NCI-H2107 (cell line): Measurements from ENCODE around the gene CUEDC1.
"Not testable (repeated sequence)": the region's sequence is repeated elsewhere in the genome, so short reads cannot be mapped to it uniquely, and the experiment has no call there.

ENCODE experiments used
- DNase-seq: peaks from one replicate; lab custom pipeline; 2025; lab: John Stamatoyannopoulos, UW

Gene CUEDC1

GRCh38 chr17:57859601-57860413 is 95.4 kb downstream of the CUEDC1 start:
- no peak for DNase-seq

DNA sequence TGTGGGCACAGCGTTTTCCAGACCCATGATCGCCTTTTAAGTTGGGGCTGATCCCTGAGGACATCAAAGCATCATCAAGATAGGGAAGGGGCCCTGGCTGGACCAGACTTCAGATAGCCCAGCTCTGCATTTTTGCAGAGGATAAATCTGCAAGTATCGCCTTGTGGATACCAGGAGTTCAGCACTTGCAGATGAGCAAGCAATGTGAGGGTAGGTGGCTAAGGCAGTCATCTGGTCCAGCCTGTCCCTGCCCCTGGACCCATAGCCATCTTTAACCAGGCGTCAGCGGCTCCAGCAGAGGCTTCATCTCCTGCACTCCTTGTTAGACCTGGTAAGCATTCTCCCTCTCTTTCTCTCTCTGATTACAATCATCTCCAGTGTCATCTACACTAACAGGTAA is 96.4 kb downstream of the CUEDC1 start:
- no peak for DNase-seq

GRCh38 chr17:57856792-57857620 is 98.2 kb downstream of the CUEDC1 start:
- DNase-seq, result no peak

DNA sequence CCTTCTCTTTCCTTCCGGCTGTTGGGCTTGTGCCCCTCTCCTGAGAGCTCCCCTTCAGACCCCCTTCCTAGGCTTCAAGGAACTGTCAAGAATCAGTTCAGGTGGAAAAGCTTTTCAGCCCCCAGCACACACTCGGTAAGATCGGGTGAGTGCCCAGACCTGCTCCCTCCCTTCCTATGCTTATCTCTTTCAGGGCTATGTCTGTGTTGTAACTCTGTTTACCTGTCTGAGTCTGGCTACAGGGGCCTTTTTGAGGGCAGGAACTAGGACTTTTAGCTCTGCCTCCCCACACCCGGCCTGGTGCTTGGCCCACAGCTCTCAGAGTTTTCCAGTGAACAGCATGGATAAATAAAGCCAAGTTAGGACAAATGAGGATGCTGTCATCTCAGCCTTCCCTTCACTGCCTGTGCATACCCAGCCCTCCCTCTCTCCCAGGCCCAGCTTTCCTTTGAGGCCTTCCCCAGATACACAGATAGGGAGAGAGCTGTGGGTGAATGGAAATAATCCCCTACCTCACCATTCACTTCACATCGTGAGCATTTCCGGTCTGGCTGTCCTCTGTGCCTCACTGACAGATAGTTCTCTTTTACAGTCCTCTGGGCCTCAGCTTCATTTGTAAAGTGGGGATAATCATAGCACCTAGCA is 99.7 kb downstream of the CUEDC1 start:
- DNase-seq, result no peak

DNA sequence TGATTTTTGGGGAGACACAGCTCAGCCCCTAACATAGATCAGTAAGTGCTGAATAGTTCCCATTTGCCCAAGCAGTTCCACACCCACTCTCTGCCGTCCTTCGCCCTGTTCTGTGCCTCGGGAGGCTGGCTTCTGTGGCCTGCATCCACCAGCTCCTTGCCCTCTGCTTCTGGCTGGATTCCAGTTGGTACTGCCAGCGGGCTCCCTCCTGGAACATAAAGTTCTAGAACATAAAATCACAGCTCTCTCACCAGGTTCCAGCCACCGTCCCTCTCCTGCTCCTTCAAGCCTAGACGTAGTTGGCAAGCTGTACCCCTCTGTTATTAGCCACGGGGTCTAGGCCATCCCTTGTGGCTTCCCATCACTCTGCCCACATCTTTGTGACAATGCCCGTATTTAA is 101.5 kb downstream of the CUEDC1 start:
- no peak for DNase-seq

DNA sequence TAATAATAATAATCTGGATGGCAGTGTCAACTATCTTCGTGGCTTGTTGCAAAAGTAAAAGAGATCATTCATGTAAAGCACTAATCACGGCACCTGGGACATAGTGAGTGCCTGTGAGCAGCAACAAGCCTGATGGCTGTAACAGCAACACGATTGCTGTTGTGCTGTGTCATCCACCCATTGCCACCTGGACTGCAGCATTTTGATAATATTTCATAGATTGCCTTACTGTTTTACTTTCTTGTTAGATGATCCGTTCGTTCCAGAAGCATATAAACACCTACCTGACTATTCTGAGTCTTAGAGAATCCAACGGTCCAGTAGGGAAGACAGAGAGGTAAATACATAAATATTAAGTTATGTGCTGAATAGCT is 102.3 kb downstream of the CUEDC1 start:
- DNase-seq, result no peak

DNA sequence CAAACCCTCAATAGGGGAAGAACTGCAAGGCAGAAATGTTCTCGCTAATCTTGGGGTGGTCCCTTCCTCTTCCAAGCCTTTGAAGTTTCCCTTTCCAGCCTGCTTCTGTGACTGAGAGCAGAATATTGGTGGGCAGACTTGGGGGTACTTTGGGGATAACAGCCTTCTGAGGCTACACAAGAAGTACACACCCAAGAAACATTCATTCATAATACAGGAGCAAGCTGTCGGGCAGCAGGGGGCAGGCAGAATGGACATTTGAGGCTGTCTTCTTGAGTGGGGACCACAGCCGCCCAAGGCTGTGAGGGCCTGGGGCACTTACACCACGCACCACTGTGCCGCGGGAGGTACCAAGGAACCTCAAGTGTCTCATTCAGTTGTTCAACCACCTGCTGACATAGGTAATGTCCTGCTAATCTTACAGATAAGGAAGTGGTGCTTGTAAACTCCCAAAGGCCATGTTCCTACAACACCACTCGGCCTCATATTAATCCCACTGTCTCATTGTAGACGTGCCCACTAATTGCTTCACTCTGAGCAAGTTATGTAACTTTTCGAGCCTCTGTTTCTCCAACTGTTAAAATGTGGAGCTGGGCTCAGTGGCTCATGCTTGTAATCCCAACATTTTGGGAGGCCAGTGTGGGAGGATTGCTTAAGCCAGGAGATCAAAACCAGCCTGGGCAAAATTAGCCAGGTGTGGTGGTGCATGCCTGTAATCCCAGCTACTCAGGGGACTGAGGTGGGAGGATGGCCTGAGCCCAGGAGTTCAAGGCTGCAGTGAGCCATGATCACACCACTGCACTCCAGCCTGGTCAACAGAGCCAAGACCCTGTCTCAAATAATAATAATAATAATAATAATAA is 102.9 kb downstream of the CUEDC1 start:
- no peak for DNase-seq

- DNase-seq, result peak; percentile 97
Measured at GRCh38 chr17:57849874-57850754, 105.1 kb downstream of the CUEDC1 start, which contains the start of gene MRPS23. Gene MRPS23 (minus strand): TSS chr17:57850044. CDS start chr17:57850010, 34 bp downstream.

DNA sequence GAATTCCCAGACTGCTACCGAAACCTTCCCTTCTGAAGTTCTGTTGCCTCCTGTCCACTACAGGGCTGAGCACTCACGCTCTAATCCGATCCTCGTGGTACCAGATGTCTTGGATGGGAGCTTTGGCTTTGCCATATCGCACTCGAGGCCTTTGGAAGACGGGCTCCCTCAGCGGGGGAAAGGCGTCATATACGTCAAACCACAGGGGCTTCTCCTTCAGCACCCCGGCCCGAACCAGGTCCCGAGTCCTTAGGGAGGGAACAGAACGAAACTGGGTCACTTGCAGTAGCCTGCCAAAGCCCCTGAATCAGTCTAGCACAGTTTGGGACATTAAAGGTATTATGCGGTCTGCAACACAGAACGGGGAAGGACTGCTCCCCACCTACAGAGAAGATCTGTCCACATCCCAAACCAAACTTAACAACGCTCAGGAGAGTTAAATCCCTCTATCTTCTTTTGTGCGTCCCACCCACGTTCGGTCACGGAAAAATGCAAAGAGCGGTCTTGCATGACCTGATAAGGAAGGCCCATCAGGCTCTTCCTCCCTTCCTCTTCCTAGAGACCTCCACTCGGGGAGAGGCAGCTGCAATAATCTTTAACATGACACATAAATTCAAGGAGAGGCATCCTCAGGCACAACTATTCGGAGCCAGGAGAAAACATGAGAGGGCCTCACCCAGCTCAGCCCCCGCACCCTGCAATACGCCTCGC is 105.9 kb downstream of the CUEDC1 start:
- no peak for DNase-seq

GRCh38 chr17:57846056-57846945 is 108.9 kb downstream of the CUEDC1 start:
- not testable (repeated sequence) for DNase-seq

DNA sequence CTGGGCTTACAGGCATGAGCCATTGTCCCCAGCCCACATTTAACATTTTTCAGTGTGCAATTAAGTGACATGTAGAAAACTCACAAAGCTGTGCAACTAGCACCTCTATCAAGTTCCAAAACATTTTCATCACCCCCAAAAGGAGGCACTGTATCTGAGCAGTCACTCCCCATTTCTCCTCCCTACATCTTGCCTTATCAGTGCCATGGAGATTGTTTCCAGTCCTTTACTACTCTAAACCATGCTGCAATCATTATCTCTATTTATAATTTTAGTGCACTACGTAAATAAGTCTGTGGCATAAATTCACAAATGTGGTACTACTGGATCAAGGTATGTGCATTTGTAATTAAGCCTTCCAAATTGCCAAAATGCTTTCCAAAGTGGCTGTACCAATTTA is 112.9 kb downstream of the CUEDC1 start:
- no peak for DNase-seq

GRCh38 chr17:57839571-57839923 is 115.7 kb downstream of the CUEDC1 start:
- DNase-seq, result no peak

DNA sequence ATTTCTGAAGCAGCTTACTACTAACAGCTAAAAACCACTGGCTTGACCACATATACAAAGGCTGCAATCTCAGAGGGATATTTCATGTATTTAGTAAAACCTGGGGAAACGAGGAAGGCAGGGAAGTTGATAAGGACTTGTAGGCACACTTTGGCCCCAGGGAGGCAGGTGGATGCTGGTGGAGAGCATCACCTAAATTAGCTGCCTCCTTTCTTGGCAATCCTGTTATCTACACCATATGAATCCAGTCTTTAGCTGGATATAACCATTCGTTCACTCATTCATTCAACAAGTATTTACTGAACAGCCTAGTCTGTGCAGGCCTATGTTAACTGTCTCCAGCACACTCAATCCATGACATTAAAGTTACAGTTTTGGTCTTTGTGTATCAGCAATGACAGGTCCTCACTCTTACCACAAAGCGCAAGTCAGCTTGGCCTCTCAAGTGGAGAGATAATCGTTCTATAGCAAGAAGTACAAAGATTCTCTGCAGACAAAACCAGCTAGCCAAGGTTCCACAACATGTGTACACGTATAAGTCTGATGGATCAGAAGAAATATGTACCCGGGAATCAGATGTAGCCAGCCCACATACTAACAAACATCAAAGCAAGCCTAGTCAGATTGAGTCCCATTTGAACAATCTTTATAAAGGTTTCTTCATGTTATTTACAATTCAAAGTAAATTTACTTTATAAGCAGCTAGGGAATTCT is 116.2 kb downstream of the CUEDC1 start:
- DNase-seq, result no peak

- DNase-seq, result no peak
Measured at GRCh38 chr17:57838453-57838852, 116.8 kb downstream of the CUEDC1 start.

DNA sequence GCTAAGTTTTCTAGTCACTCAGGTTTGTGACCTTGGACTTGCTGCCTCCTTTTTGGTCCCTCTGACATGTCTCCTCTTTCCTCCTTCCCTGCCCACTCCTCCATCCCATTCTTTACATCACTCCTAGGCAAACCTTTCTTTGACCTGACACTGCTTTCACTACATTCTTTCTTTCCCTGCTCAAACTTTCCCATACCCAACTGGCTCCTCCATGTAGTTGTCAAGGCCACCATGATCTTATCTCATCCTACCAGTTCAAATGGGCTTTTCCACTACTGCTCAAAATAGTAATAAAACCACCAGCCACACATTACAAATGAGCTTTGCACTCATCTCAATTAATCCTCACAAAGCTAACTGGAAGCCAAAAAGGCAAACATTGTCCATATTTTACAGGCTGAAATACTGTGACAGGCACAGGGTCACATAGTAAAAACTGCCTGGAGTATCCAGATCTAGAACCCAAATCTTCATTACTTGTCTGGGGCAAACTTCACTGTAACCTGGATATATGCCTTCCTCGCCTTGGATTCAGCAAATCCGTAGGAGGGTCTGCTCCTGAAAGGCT is 119.8 kb downstream of the CUEDC1 start:
- DNase-seq, result no peak

GRCh38 chr17:57834146-57834741 is 121.0 kb downstream of the CUEDC1 start:
- peak; percentile 44 for DNase-seq

DNA sequence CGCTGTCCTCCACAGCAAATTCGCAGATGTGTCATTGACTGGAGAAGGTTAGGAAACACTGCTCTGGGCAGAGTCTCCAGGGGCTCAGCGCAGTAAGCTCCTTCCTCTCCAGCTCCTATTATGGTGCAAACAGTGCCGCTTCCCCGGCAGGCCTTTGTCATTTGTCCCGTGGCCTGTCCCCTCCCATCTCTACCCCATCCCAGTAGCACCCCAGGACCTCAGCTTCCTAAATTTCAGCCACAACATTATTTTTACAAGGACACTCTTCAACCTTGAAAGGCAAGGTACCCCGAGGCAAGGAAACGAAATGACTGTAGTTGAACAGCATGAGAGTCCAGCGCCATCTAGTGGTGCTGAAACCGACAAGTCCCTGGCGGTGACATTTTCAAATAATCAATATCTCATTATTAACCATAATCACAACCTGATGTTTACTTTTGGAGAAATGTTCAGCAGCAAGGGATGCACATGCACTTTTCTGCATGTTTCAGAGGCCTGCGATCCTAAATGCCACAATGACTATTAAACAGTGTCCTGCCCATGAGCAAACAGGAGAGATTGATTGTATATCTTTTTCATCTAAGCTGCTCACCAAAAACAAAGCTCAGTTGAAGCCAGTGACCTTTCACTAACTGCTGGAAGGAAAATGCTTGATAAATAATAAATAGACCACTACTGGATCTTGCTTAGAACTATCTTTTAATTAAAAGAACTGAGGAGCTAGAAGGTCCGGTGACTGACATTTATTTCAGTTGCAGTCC is 121.9 kb downstream of the CUEDC1 start:
- peak; percentile 65 for DNase-seq
